IgD-negative memory B cell (primary cell): ENCODE data around the gene ZCCHC8. TPM values are rescaled to one million over a fixed set of nuclear protein-coding genes. Genes with fewer than 3 reads are reported as not detected.
A peak's percentile ranks its signal among the peaks of the same experiment; 100 is the strongest.
"Not testable (repeated sequence)": the region's sequence is repeated elsewhere in the genome, so short reads cannot be mapped to it uniquely, and the experiment has no call there.

Experiments
- H3K27ac Mint-ChIP-seq, 3 donors: one replicate each; pipeline ENCODE4 v1.8.0; 2020 to 2022; ENCODE audit warnings: mild to moderate bottlenecking in 3 of 3, mixed read lengths in 3 of 3, moderate library complexity in 1 of 3
- H3K27me3 Mint-ChIP-seq: one replicate; pipeline ENCODE4 v1.8.0; 2021; ENCODE audit warnings: mixed read lengths
- H3K36me3 Mint-ChIP-seq: one replicate; pipeline ENCODE4 v1.8.0; 2020; ENCODE audit warnings: mild to moderate bottlenecking, mixed read lengths
- H3K4me1 Mint-ChIP-seq, 3 donors: one replicate each; pipeline ENCODE4 v1.8.0; 2020 to 2022; ENCODE audit warnings: mixed read lengths in 3 of 3, mild to moderate bottlenecking in 1 of 3
- H3K4me3 Mint-ChIP-seq, 4 donors: one replicate each; pipeline ENCODE4 v1.8.0; 2020 to 2022; ENCODE audit warnings: mild to moderate bottlenecking in 4 of 4, mixed read lengths in 4 of 4, moderate library complexity in 3 of 4
- H3K9me3 Mint-ChIP-seq, 3 donors: one replicate each; pipeline ENCODE4 v1.8.0; 2020 to 2021; ENCODE audit warnings: mixed read lengths in 3 of 3, mild to moderate bottlenecking in 1 of 3
- polyA plus RNA-seq: library from polyadenylated mRNA; unstranded; fragments of 300-500 nt; fragmentation: Illumina TruSeq; gene quantifications from one replicate; pipeline ENCODE4 v1.2.3, GENCODE V29; 2021

ZCCHC8 gene
- polyA plus RNA-seq, 1 donor from 2014 or later = 13.6 TPM

DNA sequence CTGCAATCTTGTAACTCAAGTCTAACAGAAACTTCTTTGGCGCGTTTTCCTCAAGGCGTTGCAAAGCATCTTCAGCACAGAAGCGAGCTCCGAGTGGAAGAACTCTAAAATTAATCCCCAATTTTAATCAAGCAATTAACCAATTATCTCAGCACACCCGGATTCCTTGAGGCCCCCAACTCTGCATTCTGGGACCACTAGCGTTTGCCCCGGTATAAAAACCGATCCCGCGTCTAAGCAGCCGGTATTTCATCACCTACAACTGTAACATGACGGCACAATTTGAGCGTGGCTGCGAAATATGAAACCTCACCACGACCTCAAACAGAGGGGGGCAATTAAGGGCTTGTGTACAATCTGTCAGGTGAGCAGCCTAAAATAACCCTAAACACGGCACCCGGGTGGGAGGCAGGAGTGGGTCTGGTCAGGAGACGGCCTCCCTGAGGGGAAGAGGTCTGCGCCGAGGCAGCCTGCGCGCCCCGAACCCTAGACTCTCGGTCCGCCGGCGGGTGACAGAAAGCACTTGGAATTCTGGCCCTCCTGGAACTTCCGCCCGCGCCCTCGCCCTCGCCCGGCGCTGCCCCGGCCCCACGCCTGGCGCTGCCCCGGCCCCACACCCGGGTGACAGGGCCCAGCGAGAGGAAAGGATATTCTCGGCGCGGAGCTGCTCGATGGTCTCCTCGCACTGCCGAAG lies 594 bp downstream of the ZCCHC8 start:
- Mint-ChIP-seq H3K9me3 (no peaks in the 10 kb centered on the region), H3K27me3 (no peaks in the 10 kb centered on the region), H3K36me3 (peaks cover 2% of the 10 kb centered on the region), H3K4me3 (peak overlapping the region; percentile 80 to 100 (median 98)), H3K27ac (peak overlapping the region; percentile 87 to 97 (median 89)), H3K4me1 (peaks cover 27 to 31% (median 30%) of the 10 kb centered on the region in 3 donors)

DNA sequence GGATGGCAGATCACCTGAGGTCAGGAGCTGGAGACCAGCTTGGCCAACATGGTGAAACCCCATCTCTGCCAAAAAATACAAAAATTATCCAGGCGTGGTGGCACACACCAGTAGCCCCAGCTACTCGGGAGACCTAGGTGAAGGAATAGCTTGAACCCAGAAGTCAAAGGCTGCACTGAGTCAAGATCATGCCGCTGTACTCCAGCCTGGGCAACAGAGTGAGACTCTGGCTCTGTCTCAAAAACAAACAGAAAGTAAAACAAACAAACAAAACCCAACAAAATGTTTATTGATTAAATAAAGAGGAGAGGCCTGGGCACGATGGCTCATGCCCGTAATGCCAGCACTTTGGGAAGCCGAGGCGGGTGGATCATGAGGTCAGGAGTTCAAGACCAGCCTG lies 5.5 kb downstream of the ZCCHC8 start:
- Mint-ChIP-seq H3K27me3 (no peaks in the 10 kb centered on the region), H3K4me3 (peak overlapping the region in 2 of 4 donors; percentile 63 to 76), H3K36me3 (peaks cover 6% of the 10 kb centered on the region), H3K4me1 (peaks cover 18 to 23% (median 21%) of the 10 kb centered on the region in 3 donors), H3K9me3 (no peaks in the 10 kb centered on the region), H3K27ac (no peak overlapping the region)

- not testable (repeated sequence) for H3K9me3 Mint-ChIP-seq, H3K27ac Mint-ChIP-seq, H3K4me3 Mint-ChIP-seq, H3K27me3 Mint-ChIP-seq, H3K36me3 Mint-ChIP-seq
- peaks cover 12 to 13% (median 12%) of the 10 kb centered on the region in 3 donors for H3K4me1 Mint-ChIP-seq
Measured at GRCh38 chr12:122493222-122493621, 7.5 kb downstream of the ZCCHC8 start.

GRCh38 chr12:122491991-122492390 lies 8.7 kb downstream of the ZCCHC8 start:
- Mint-ChIP-seq H3K4me1 (peaks cover 6 to 12% (median 7%) of the 10 kb centered on the region in 3 donors), H3K27ac (no peak overlapping the region), H3K9me3 (no peaks in the 10 kb centered on the region), H3K27me3 (no peaks in the 10 kb centered on the region), H3K4me3 (peak overlapping the region in 1 of 4 donors; percentile 32), H3K36me3 (peaks cover 4% of the 10 kb centered on the region)

GRCh38 chr12:122489038-122489437 lies 11.7 kb downstream of the ZCCHC8 start:
- no peak overlapping the region for H3K27ac Mint-ChIP-seq

DNA sequence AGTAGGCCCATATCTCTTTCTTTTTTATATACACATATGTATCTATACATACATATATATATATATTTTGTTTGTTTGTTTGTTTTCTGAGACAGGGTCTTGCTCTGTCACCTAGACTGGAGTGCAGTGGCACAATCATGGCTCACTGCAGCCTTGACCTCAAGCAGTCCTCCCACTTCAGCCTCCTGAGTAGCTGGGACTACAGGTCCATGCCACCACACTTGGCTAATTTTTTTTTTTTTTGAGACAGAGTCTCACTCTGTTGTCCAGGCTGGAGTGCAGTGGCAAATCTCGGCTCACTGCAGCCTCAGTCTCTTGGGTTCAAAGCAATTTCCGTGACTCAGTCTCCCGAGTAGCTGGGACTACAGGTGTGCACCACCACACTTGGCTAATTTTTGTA lies 12.9 kb downstream of the ZCCHC8 start:
- not testable (repeated sequence) for H3K9me3 Mint-ChIP-seq, H3K4me3 Mint-ChIP-seq, H3K36me3 Mint-ChIP-seq, H3K27ac Mint-ChIP-seq, H3K27me3 Mint-ChIP-seq
- H3K4me1 Mint-ChIP-seq = peaks cover 0 to 12% (median 4%) of the 10 kb centered on the region in 3 donors

More at GRCh38 chr12:122489038-122489437, 11.7 kb downstream of the ZCCHC8 start:
- Mint-ChIP-seq H3K4me3 (no peak overlapping the region), H3K4me1 (peaks cover 3 to 12% (median 4%) of the 10 kb centered on the region in 3 donors), H3K9me3 (no peaks in the 10 kb centered on the region), H3K36me3 (peaks cover 4% of the 10 kb centered on the region), H3K27me3 (no peaks in the 10 kb centered on the region)

DNA sequence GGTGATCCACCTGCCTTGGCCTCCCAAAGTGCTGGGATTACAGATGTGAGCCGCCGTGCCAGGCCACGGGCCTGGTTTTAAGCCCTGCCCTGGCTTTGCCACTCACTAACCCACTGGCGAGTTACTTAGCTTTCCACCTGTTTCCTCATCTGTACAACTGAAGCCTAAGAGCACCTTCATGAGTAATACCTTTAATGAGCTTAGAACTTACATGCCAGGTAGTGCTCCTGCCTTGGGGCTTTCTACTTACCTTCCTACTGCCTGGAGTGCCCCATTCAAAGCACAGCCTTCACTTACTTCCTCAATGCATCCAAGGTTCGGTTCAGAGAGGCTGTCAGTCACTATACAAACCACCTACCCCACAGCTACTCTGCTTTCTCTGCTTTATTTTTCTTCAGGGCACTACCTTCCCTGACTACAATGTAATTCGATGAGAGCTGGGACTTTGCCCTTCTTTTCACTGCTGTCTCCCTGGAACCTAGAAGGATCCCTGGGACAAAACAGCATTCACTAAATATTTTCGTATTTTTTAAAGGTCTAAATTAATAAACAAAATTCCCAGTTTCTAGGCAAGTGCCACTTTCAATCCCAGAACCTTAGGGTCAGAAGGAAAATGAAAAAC lies 13.8 kb downstream of the ZCCHC8 start:
- Mint-ChIP-seq H3K36me3 (peaks cover 3% of the 10 kb centered on the region), H3K27ac (peak overlapping the region in 1 of 3 donors; percentile 31)

GRCh38 chr12:122486360-122486759 lies 14.4 kb downstream of the ZCCHC8 start:
- not testable (repeated sequence) for H3K4me3 Mint-ChIP-seq, H3K9me3 Mint-ChIP-seq, H3K4me1 Mint-ChIP-seq, H3K27me3 Mint-ChIP-seq, H3K36me3 Mint-ChIP-seq
- peak overlapping the region in 1 of 3 donors; percentile 31 for H3K27ac Mint-ChIP-seq

More for the DNA sequence above, 13.8 kb downstream of the ZCCHC8 start:
- no peak overlapping the region for H3K4me3 Mint-ChIP-seq
- H3K27me3 Mint-ChIP-seq = no peaks in the 10 kb centered on the region
- no peaks in the 10 kb centered on the region for H3K9me3 Mint-ChIP-seq
- H3K4me1 Mint-ChIP-seq = peaks cover 0 to 7% (median 2%) of the 10 kb centered on the region in 3 donors

DNA sequence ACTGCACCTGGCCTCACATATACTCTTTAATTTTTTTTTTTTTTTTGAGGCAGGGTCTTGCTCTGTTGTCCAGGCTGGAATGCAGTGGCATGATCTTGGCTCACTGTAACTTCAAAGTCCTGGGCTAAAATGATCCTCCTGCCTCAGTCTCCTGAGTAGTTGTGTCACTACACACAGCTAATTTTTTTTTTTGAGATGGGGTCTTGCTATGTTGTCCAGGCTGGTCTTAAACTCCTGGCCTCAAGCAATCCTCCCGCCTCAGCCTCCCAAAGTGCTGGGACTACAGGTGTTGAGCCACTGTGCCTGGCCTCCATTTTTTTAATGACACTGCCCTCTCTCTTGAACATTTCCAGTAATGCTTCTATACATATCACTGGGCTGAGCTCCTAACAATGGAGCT lies 16.3 kb downstream of the ZCCHC8 start:
- H3K4me1 Mint-ChIP-seq, H3K36me3 Mint-ChIP-seq, H3K27me3 Mint-ChIP-seq, H3K4me3 Mint-ChIP-seq, H3K9me3 Mint-ChIP-seq, H3K27ac Mint-ChIP-seq: not testable (repeated sequence)

DNA sequence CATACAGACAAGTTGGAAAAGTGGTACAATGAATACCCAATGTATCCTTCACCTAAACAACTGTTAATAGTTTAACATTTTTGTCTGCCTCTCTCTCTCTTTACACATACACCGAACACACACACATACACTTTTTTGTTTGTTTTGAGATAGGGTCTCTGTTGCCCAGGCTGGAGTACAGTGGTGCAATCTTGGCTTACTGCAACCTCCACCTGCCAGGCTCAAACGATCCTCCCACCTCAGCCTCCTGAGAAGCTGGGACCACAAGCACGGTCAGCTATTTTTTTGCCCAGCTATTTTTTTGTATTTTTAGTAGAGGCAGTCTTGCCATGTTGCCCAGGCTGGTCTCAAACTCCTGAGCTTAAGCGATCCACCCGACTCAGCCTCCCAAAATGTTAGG lies 16.8 kb downstream of the ZCCHC8 start:
- H3K4me1 Mint-ChIP-seq = no peaks in the 10 kb centered on the region
- H3K27me3 Mint-ChIP-seq = no peaks in the 10 kb centered on the region
- no peak overlapping the region for H3K4me3 Mint-ChIP-seq
- H3K36me3 Mint-ChIP-seq = no peaks in the 10 kb centered on the region
- H3K27ac Mint-ChIP-seq = peak overlapping the region in 1 of 3 donors; percentile 85
- H3K9me3 Mint-ChIP-seq = no peaks in the 10 kb centered on the region

DNA sequence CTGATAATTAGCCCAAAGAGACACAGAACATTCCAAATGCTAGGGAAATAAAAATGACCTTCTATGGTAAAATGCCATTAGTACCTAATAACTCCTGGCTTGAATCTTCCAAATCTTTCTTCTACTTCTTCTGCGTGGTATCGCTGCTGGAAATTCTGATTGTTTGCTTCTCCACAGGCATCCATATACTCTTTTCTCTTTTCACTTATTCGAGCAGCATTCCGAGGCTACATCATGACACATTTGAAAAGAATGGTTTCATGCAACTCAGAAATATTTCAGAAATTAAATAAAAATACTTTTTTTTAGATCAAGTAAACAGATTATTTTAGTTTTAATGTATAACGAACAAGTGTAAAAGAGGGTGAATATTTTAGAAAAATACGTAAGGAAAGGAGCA lies 18.9 kb downstream of the ZCCHC8 start:
- H3K4me1 Mint-ChIP-seq = no peaks in the 10 kb centered on the region
- no peaks in the 10 kb centered on the region for H3K27me3 Mint-ChIP-seq
- H3K27ac Mint-ChIP-seq = no peak overlapping the region
- H3K9me3 Mint-ChIP-seq = no peaks in the 10 kb centered on the region
- no peak overlapping the region for H3K4me3 Mint-ChIP-seq
- H3K36me3 Mint-ChIP-seq = peaks cover 1% of the 10 kb centered on the region

DNA sequence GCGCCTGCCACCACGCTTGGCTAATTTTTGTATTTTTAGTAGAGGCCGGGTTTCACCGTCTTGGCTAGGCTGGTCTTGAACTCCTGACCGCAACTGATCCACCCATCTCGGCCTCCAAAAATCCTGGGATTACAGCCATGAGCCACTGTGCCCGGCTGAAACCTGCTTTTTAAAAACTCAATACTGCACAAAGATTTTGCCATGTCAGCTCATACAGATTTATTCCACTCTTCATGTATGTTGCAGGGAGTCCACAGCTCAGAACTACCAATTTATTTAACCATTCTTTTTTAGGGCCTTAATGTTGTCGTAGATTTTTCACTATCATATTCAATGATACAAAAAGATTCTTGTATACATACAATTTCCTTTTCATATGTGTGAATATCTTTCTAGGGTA lies 20.0 kb downstream of the ZCCHC8 start:
- no peak overlapping the region for H3K4me3 Mint-ChIP-seq
- no peaks in the 10 kb centered on the region for H3K27me3 Mint-ChIP-seq
- H3K36me3 Mint-ChIP-seq = peaks cover 1% of the 10 kb centered on the region
- no peaks in the 10 kb centered on the region for H3K4me1 Mint-ChIP-seq
- H3K9me3 Mint-ChIP-seq = no peaks in the 10 kb centered on the region
- no peak overlapping the region for H3K27ac Mint-ChIP-seq

DNA sequence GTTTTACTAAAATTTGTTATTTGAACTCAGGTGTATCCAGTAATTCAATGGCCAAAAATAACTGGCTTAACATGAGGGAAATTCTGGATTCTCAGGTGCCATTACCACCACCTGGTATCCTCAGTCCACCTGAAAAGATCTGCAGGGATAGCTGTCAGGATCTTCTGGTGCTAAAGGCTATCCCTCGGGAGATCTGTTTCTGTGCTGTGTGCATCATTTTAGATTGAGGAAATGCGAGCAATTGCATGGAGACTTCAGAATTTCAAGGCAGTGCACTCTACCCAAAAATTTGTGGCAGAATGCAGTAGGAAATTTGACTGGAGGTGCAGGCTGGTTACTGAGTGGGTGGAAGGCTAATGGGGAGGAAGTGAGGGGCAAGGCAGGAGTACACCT lies 26.4 kb downstream of the ZCCHC8 start:
- H3K4me3 Mint-ChIP-seq = no peak overlapping the region
- H3K36me3 Mint-ChIP-seq = peaks cover 4% of the 10 kb centered on the region
- no peak overlapping the region for H3K27ac Mint-ChIP-seq
- no peaks in the 10 kb centered on the region for H3K27me3 Mint-ChIP-seq
- H3K9me3 Mint-ChIP-seq = no peaks in the 10 kb centered on the region
- peaks cover 0 to 3% (median 0%) of the 10 kb centered on the region in 3 donors for H3K4me1 Mint-ChIP-seq

DNA sequence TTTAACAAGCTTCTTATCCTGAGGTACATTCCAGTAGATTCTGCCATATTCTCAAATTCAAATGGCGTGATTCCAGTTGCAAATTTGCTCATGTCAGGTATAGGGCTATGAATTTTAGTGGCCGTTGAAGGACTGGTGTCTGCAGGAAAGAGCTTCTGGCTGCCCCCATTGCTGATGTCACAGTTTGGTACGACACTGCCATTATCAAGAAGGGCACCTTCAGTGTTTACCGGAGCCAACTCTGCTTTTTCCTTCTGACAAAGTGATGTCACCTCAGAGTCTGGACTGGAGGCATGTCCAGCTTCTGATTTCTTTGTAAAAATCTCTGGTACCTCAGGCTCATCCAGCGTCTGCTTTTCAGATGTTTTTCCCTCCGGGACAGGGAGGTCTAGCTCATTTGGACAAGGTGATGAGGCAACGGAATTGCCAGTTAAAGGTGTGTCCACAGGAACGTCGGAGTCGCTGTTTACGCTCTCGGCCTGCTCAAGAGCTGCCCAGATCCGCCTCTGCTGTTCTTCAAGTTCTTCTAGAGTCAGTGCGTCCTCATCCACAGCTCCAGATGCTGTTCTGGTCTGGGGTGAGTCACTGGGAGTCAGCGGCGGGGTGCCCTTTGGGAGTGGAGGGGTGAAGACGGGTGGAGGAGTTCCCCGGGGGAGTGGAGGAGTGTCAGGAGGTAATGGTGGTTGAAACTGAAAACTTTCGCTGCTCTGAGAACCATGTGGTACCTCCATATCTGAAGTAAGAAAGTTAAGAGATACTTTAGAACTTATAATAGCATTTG lies 27.0 kb downstream of the ZCCHC8 start:
- H3K36me3 Mint-ChIP-seq = peaks cover 4% of the 10 kb centered on the region
- no peaks in the 10 kb centered on the region for H3K9me3 Mint-ChIP-seq
- H3K4me1 Mint-ChIP-seq = peaks cover 0 to 3% (median 0%) of the 10 kb centered on the region in 3 donors
- H3K27me3 Mint-ChIP-seq = no peaks in the 10 kb centered on the region
- H3K4me3 Mint-ChIP-seq = no peak overlapping the region
- peak overlapping the region in 1 of 3 donors; percentile 35 for H3K27ac Mint-ChIP-seq
